HG03460 (cell line): ENCODE results near the gene PTN.
"Not testable (repeated sequence)": the region's sequence is repeated elsewhere in the genome, so short reads cannot be mapped to it uniquely, and the experiment has no call there.

Experiments
- ATAC-seq: cut with Tn5 transposase; IDR thresholded peaks from one replicate; pipeline ENCODE4 v1.9.1; 2021; ENCODE audit not compliant: unreplicated experiment

Gene PTN

GRCh38 chr7:137268001-137268865 lies 75.3 kb downstream of the PTN start:
- not testable (repeated sequence) for ATAC-seq

DNA sequence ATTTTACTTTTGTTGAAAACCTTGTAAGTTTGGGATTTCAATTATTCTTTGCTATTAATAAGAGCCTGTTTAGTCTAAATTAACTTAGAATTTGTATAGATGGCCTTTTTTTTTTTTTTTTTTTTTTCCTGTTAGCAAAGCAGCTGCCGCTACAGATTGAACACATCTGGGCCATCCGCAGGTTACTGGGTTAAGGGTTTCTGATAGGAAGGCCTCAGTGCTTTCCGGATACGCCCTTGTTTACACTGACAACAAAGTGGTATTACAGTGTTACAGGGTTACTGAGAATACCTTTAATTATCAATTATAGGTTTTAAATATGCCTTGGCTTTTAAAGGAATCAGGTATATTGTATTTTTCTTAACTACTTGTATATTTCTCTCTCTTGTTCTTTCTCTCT lies 76.8 kb downstream of the PTN start:
- ATAC-seq: no peak

DNA sequence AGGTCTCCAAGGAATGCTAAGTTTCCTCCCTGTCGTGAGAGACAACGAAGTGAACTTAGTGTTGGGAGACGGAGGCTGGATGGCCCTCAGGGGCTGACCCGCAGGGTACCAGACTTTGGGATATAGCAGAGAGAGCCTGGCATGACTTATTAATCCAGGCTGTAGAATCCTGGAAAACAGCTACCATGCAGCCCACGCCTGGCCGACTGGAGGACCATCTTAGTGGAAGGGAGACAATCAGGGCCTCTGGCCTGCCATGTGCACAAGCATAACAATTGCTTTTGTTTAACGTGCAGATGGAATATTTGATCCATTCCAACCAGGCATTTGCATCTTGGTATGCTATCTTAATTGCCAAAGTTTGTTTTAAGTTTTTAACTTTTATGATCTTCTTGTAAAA lies 78.1 kb downstream of the PTN start:
- ATAC-seq: not testable (repeated sequence)

DNA sequence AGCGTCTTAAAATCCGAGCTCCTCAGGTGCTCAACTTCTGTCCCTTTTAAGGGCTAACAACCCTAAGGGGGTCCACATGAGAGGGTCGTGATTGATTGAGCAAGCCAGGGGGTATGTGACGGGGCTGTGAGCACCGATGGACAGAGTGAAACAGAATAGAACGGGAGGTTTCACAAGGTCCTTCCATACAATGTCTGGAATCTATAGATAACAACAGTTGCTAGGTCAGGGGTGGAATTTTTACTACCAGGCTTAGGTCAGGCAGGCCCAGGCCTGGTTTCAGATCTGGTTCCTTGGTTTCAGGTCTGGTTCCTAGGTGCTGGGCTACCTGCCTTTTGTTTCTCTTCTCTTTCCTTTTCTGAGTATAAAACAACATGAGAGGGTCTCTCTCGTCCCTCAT lies 80.9 kb downstream of the PTN start:
- ATAC-seq: no peak

DNA sequence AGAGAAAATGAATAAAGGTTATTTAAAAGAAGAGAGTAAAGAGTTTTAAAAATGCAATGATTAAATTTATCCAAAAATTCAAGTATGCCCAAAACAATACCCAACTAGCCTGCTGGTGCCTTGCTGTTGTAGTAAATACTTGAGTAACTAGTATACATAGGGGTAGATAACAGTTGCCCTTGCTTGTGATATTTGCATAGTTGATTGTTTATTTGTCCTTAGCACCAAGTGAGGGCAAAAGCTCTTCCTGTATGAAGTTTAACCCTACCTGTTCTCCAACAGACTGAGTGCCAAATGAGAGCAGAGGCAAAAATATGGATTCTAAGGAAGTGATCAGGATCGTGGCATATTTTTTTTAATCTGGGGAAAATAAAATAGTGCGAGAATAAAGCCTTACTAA lies 85.0 kb downstream of the PTN start:
- no peak for ATAC-seq

GRCh38 chr7:137254766-137255165 lies 88.8 kb downstream of the PTN start:
- no peak for ATAC-seq

DNA sequence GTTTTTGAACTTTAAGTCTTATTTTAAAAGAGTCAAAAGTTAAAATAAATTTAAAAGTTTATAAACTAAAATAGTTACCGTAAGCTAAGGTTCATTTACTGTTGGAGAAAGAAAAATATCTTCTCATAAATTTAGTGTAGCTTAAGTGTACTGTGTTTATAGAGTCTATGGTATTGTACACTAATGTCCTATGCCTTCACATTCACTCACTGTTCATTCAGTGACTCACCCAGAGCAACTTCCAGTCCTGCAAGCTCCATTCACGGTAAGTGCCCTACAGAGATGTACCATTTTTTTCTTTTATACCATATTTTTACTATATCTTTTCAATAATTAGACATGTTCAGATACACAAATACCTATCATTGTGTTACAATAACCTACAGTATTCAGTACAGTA lies 97.6 kb downstream of the PTN start:
- ATAC-seq: no peak

DNA sequence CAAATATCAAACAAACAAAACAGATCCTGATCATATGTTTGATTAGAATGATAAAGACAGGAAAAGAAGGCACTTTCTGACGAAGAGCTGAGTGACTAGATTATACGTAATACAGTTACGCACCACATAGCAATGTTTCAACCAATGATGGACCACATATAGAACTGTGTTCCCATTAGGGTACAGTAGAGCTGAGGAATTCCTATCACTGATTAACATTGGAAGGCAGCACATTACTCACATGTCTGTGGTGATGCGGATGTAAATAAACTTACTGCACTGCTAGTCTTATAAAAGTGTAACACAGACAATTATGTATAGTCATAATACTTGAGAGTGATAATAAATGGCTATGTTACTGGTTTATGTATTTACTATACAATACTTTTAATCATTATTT lies 98.3 kb downstream of the PTN start:
- ATAC-seq: no peak

DNA sequence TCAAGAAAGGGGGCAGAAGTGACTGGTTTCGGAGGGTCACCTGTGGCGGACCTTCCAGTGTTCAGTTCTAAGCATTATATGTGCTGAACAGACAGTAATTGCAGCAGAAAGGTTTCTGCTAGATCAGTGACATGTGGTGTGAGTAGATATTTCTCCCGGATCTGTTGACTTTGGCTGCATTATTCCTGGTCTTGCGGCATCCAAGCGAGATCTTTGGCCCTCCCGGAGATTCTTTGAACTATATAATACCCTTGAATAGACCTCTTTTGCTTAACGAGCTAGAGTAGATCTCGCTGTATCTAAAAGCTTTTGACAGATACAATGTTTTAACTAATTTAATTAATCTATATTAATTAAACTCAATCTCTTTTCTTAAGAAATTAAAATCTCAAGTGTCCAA lies 99.8 kb downstream of the PTN start:
- no peak for ATAC-seq

- no peak for ATAC-seq
Measured at GRCh38 chr7:137242616-137243015, 100.9 kb downstream of the PTN start.

DNA sequence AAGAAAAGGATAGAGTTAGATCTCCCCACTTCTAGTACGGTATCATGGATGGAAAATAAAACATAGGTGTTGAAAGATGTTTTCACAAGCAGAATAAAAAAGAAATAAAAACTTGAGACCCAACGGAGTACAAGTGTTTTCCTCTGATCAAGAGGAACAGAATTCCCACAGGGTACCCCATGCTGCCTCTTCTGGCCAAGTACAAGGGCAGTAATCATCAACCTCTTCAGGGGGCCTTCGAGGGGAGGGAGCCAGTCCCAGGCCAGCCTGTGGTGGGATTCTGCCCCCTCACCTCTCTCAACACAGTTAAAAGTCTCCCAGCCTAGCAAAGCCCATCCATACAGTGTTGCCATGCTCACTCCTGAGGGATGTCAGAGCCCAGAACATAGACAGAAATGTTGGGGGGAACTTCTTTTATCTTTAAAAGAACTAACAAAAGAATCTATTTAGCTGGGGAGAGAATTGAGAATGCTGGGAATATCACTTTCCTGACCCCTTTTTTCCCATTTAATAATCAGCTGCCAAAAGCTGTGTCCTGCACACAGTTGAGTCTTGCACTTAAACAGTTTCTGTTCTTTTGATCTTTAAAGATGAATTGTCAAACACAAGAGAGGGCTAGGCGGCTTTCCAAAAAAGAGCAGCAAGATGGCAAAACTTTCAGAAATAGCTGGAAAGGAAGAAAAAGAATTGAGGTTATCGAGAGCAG lies 101.7 kb downstream of the PTN start:
- no peak for ATAC-seq

- not testable (repeated sequence) for ATAC-seq
Measured at GRCh38 chr7:137239186-137239585, 104.3 kb downstream of the PTN start.

DNA sequence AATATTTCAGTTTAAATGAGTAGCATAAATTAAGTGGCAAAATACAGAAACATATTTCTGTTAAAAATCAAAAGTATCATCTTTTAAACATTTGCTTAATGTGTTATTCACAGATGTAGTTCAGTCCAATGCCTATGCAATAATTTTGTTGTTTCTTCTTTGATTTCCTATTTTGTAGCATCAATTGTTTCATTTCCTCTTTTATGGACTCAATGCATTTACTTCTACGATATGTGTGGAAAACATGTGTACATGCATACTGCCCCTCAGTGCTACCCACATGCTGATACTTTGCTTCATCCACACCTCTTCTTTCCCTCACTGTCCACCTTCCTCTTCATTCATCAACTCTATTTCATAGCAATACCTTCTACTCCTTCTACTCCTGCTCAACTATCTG lies 108.1 kb downstream of the PTN start:
- no peak for ATAC-seq

DNA sequence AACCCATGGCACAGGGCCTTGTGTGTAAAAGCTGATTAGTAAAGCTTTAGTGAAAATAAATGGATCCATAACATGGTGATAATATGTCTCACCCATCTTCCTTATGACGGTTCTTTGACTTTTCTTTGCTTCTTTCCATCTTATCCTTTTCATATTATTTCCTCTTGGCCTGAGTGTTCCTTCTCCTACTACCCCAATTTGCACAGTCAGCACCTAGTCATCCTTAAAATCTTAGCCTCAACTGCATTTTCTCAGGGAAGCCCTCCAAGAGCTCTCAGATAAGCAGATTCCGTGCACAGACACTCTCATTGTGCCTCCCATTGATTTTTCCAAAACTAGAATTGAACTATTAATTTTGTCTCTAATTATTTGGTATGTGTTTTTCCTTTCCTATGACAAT lies 112.4 kb downstream of the PTN start:
- ATAC-seq: no peak

DNA sequence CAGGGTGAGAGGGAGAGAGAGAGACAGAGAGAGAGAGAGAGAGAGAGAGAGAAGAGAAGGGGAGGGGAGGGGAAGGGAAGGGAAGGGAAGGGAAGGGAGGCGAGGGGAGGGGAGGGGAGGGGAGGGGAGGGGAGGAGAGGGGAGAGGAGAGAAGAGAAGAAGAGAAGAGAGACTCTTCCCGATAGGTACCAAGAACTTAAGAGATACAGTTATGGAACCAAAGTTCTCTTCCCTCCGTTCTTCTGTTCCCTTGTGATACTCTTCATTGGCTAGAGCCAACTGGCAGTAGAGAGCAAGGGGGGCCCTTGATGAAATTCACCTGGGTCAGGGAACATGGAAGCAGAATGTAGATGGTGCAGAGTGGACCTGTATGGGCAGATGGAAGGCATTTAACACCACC lies 122.1 kb downstream of the PTN start:
- no peak for ATAC-seq

DNA sequence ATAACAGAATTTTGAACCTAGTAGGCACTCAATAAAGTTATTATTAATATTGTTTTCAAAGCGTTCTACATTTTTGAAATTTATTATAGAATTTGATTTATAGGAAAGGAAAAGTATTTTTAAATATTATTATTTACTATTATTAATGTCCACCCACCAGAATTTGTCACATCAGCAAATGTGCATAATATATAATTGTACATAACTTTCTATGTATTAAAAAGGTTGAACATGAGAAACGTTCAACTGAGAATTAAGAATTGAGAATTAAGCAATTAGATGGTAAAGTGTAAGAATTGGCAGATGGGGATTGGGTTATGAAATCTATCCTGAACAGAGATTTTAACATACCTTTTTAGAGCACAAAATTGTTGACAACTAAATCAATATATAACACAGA lies 129.8 kb downstream of the PTN start:
- no peak for ATAC-seq

DNA sequence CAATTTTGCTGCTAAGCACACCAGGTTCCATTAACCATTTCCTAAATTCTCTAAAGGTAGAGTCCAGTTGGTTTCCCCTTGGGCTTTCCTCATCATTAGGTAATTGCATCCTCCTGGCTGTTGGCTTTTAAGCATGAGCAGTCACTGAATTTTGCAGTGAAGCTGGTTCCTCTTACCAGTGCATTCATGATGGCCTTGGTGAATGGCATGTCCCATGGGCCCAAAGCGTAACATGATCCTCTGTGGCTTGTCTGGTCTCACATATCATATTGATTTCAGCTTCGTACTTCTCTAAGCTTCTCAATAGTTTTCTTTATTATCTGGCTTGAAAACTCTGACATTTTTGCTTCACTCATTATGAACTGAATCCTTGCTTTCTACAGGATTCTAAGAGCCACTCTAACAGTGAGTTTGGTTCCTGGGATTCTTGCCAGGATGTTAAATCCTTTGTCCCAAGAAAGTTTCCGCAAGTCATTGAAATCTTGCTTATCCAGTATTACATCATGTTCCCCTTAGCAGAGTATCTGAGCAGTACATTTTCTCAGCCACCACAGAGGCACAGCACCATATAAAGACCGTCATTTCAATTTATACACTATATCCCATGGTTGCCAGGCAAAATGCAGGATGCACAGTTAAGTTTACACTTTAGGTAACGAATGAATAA lies 134.2 kb downstream of the PTN start:
- no peak for ATAC-seq

DNA sequence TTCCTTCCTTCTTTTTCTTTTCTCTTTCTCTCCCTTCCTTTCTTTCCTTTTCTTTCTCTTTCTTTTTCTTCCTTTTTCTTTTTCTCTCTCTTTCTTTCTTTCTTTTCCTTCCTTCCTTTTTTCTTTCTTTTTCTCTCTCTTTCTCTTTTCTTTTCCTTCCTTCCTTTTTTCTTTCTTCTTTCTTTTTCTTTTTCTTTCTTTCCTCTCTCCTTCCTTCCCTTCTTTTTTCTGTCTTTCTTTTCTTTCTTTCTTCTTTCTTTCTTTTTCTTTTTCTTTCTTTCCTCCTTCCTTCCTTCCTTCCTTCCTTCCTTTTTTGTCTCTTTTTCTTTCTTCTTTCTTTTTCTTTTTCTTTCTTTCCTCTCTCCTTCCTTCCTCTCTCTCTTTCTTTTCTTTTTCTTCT lies 136.8 kb downstream of the PTN start:
- no peak for ATAC-seq

GRCh38 chr7:137204246-137204645 lies 139.3 kb downstream of the PTN start:
- ATAC-seq: no peak

- ATAC-seq: no peak
Measured at GRCh38 chr7:137203351-137203750, 140.2 kb downstream of the PTN start.

- ATAC-seq: no peak
Measured at GRCh38 chr7:137196648-137197047, 146.9 kb downstream of the PTN start.

- no peak for ATAC-seq
Measured at GRCh38 chr7:137195996-137196395, 147.5 kb downstream of the PTN start.
